Endothelial cell of umbilical vein (primary cell): Measurements from ENCODE around the gene SIGLEC9. TPM values are rescaled to one million over a fixed set of nuclear protein-coding genes. Genes with fewer than 3 reads are reported as not detected.

Experiments used
- BruUV-seq: library from RNA; stranded (reverse); fragments of 400-500 nt; replicated peaks from 2 replicates; lab custom pipeline; 2021; lab: Mats Ljungman, UMichigan
- CTCF ChIA-PET: fragments of 300-600, 350-600 bp; sonication (Branson Sonifier 250); formaldehyde crosslinking; loops from one replicate; lab custom pipeline; 2021; ENCODE audit warnings: antibody characterized with exemption, inconsistent platforms; lab: Charles Lee
- POLR2A ChIA-PET: fragments of 300-600, 350-600 bp; sonication (Branson Sonifier 250); formaldehyde crosslinking; loops from one replicate; lab custom pipeline; 2021; ENCODE audit warnings: antibody characterized with exemption, inconsistent platforms; lab: Charles Lee
- DNase-seq: peaks from one replicate; pipeline ENCODE4 v3.0.0-alpha.2; 2011; ENCODE audit warnings: low read depth, low spot score
- FAIRE-seq: peaks from 2 replicates; lab custom pipeline; 2011; peaks lifted over from hg19 to GRCh38; lab: Jason Lieb, UNC
- H2AFZ ChIP-seq: 2 replicates; pipeline ENCODE4 v1.6.0; 2012; ENCODE audit warnings: low read depth, low read length, control low read depth, inconsistent platforms
- H3K27ac ChIP-seq: 2 replicates; pipeline ENCODE4 v1.5.1; 2011; ENCODE audit warnings: low read depth, mild to moderate bottlenecking, control low read depth, low read length, moderate library complexity; ENCODE audit not compliant: insufficient read depth
- H3K27me3 ChIP-seq, 2 experiments: 2 replicates each; pipeline versions ENCODE4 v1.6.0 to v1.6.1; 2011; ENCODE audit warnings: low read length in 2 of 2, mixed read lengths in 1 of 2; ENCODE audit not compliant: control insufficient read depth in 2 of 2, insufficient read depth in 2 of 2
- H3K36me3 ChIP-seq, 2 experiments: 2 replicates in 1 of 2; 3 replicates in 1 of 2; pipeline ENCODE4 v1.5.1; 2011; ENCODE audit warnings: low read length in 2 of 2, mild to moderate bottlenecking in 1 of 2, moderate library complexity in 1 of 2; ENCODE audit not compliant: control insufficient read depth in 2 of 2, insufficient read depth in 2 of 2; ENCODE audit errors: extremely low read depth in 1 of 2
- H3K4me1 ChIP-seq: 3 replicates; pipeline ENCODE4 v1.5.1; 2011; ENCODE audit warnings: mild to moderate bottlenecking, low read length; ENCODE audit not compliant: control insufficient read depth, insufficient read depth; ENCODE audit errors: extremely low read depth
- H3K4me2 ChIP-seq: 2 replicates; pipeline ENCODE4 v1.6.1; 2011; ENCODE audit warnings: low read length, control low read depth, mixed read lengths; ENCODE audit not compliant: insufficient read depth
- H3K4me3 ChIP-seq, 3 experiments: fragments of 200-600 bp in 1 of 3; sonication (generic), shearing (Covaris generic) in 1 of 3; replicated peaks in 1 of 3; 2 replicates each; pipeline ENCODE4 v1.5.1; 2011 to 2016; ENCODE audit warnings: control low read depth in 3 of 3, low read length in 3 of 3, mild to moderate bottlenecking in 2 of 3, inconsistent platforms in 1 of 3, low read depth in 1 of 3, moderate library complexity in 1 of 3; ENCODE audit not compliant: insufficient read depth in 1 of 3
- H3K79me2 ChIP-seq: 2 replicates; pipeline ENCODE4 v1.6.0; 2012; ENCODE audit warnings: low read length, inconsistent platforms; ENCODE audit not compliant: control insufficient read depth, insufficient read depth
- H3K9ac ChIP-seq: replicated peaks from 2 replicates; pipeline ENCODE3; 2011; ENCODE audit warnings: low read length, control low read depth; ENCODE audit not compliant: insufficient read depth; ENCODE audit errors: extremely low read depth
- H3K9me1 ChIP-seq: replicated peaks from 3 replicates; pipeline ENCODE4 v1.6.0; 2011; ENCODE audit warnings: mild to moderate bottlenecking, low read length; ENCODE audit not compliant: control insufficient read depth, insufficient read depth; ENCODE audit errors: extremely low read depth
- H3K9me3 ChIP-seq: replicated peaks from 2 replicates; pipeline ENCODE4 v1.5.1; 2012; ENCODE audit warnings: low read length, inconsistent platforms; ENCODE audit not compliant: control insufficient read depth, insufficient read depth
- H4K20me1 ChIP-seq: replicated peaks from 2 replicates; pipeline ENCODE3; 2011; ENCODE audit warnings: mild to moderate bottlenecking, low read length; ENCODE audit not compliant: control insufficient read depth, insufficient read depth; ENCODE audit errors: extremely low read depth
- CTCF ChIP-seq, 2 donors: IDR thresholded peaks; 1 replicate in 1 of 2; 2 replicates in 1 of 2; pipeline ENCODE4 v1.5.1; 2011; ENCODE audit warnings: low read length in 2 of 2, mild to moderate bottlenecking in 2 of 2, moderate library complexity in 2 of 2, control low read depth in 1 of 2, inconsistent platforms in 1 of 2, low read depth in 1 of 2; ENCODE audit not compliant: insufficient read depth in 1 of 2; ENCODE audit errors: extremely low read depth in 1 of 2
- FOS ChIP-seq: IDR thresholded peaks from 2 replicates; pipeline ENCODE4 v1.6.1; 2011; ENCODE audit warnings: mild to moderate bottlenecking, low read length, moderate library complexity, borderline replicate concordance; ENCODE audit not compliant: insufficient read depth
- GATA2 ChIP-seq: IDR thresholded peaks from 2 replicates; pipeline ENCODE4 v1.7.0; 2011; ENCODE audit warnings: low read depth, mild to moderate bottlenecking, moderate library complexity, mixed read lengths, low read length; ENCODE audit not compliant: insufficient read length, insufficient read depth
- MYC ChIP-seq: IDR thresholded peaks from one replicate; pipeline ENCODE4 v1.6.1; 2011; ENCODE audit warnings: mild to moderate bottlenecking, low read depth, low read length
- POLR2A ChIP-seq: IDR thresholded peaks from 2 replicates; pipeline ENCODE4 v1.6.1; 2012; ENCODE audit warnings: low read depth, mild to moderate bottlenecking, control low read depth, low read length
- POLR2AphosphoS5 ChIP-seq: IDR thresholded peaks from 2 replicates; pipeline ENCODE4 v1.6.1; 2012; ENCODE audit warnings: low read depth, mild to moderate bottlenecking, control low read depth, low read length, moderate library complexity; ENCODE audit not compliant: insufficient read depth
- dilution Hi-C: fragments of 300-500 bp; cut with MboI; formaldehyde crosslinking; loops from one replicate; pipeline ENCODE4 v1.15.0; 2019; ENCODE audit warnings: low sequenced_read_pairs; ENCODE audit not compliant: extremely low pct_ligation_motif_present
- intact Hi-C: fragments of 100-400 bp; cut with micrococcal nuclease; formaldehyde crosslinking; loops from one replicate; pipeline ENCODE4 v1.10.0; 2022
- polyA plus RNA-seq, 4 experiments: library from polyadenylated mRNA; depleted of rRNA in 3 of 4; stranded (reverse) in 3 of 4; unstranded in 1 of 4; fragments of >200 nt; gene quantifications; 2 replicates each; pipeline versions ENCODE4 v1.2.1 to v1.2.3, GENCODE V29; 2011 to 2012; ENCODE audit warnings: missing spikeins in 1 of 4
- total RNA-seq: library from RNA; stranded (reverse); gene quantifications from 2 replicates; pipeline ENCODE4 v1.2.3, GENCODE V29; 2021

The SIGLEC9 gene
- total and polyA plus RNA-seq, 2 donors (not counting 3 experiments of a cell fraction or from before 2014, with no cell fraction given), result not detected

GRCh38 chr19:51136851-51137551 lies 12.3 kb downstream of the SIGLEC9 start:
- intact Hi-C loops (no loop called here), dilution Hi-C loops (no loop called here)
- POLR2A ChIA-PET, result no interaction called here
- H3K4me1 ChIP-seq, result no peaks in the 10 kb centered on the region
- FAIRE-seq (no peak), DNase-seq (no peak)
- no peak overlapping the region for H3K27ac ChIP-seq
- no peak for TF ChIP-seq CTCF (IDR thresholded peaks at IDR 0.05; ENCODE audit: extremely low read depth in 1 of 2, insufficient read depth in 1 of 2, low read depth in 1 of 2, low read length in 2 of 2)
- no peak for TF ChIP-seq MYC
- no peak for TF ChIP-seq POLR2A
- TF ChIP-seq GATA2, result no peak
- no peak for TF ChIP-seq FOS
- no peak for TF ChIP-seq POLR2AphosphoS5
- no peaks in the 10 kb centered on the region for H3K36me3 ChIP-seq
- H2AFZ ChIP-seq, result peak overlapping the region; percentile 34
- H3K4me2 ChIP-seq, result no peak overlapping the region
- H3K9me1 ChIP-seq, result no peaks in the 10 kb centered on the region
- H3K27me3 ChIP-seq, result peaks cover 0 to 5% of the 10 kb centered on the region in 2 experiments
- H3K9ac ChIP-seq, result no peak overlapping the region
- no peaks in the 10 kb centered on the region for H3K79me2 ChIP-seq
- no peaks in the 10 kb centered on the region for H3K9me3 ChIP-seq
- CTCF ChIA-PET, result no interaction called here
- H3K4me3 ChIP-seq, result no peak overlapping the region
- no TSS peak for BruUV-seq
- H4K20me1 ChIP-seq, result no peaks in the 10 kb centered on the region
